ENCODE measurements around the gene TIAM2.
"Not testable (repeated sequence)": the region's sequence is repeated elsewhere in the genome, so short reads cannot be mapped to it uniquely, and the experiment has no call there.

TIAM2 gene

DNA sequence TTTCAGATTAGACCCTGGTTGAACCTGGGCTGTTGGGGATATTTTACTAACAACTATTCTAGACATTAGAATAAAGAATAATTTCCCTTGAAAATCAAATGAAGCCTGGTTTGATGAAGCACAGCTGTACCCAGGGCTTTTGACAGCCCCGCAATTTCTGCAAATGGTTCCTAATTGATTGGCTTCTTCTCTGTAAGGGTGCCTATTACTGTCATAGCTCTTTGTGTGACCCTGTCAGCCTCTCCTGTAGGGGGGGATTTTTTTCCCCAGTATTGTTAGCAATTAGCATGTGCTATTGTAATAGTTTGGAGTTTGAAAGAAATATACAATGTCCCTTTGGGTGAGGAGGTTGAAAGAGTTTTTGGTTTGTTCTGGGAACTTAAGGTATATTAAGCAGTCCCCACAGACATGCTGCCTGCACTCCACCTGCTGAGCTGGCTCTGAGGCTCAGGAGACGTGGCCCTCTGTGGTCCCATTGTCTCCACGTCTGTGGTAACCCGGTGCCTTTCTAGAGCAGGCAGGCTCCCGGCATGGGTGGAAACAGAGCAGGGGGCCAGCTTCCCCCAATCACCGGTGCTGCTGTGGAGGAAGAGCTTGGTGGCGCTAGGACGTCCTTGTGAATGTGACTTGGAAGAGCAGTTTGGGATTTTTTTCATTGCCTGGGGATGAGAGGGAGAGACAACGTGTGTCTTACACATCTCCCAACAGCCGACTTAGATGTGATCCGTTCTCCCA is 221.4 kb downstream of the TIAM2 start:
- Histone ChIP-seq H2AFZ (ENCODE audit: low read depth) (no peak overlapping the region), H4K20me1 (ENCODE audit: insufficient read depth) (no peaks in the 10 kb centered on the region), H3K4me2 (no peak overlapping the region), H3K27me3 (ENCODE audit: insufficient read depth, low read depth) (no peaks in the 10 kb centered on the region), H3K9ac (no peak overlapping the region), H3K27ac (no peak overlapping the region), H3K4me1 (ENCODE audit: low read depth, poor library complexity, severe bottlenecking) (no peaks in the 10 kb centered on the region), H3K79me2 (ENCODE audit: insufficient read depth, low read depth) (no peaks in the 10 kb centered on the region), H3K36me3 (ENCODE audit: insufficient read depth) (no peaks in the 10 kb centered on the region), H3K4me3 (IDR thresholded peaks at IDR 0.05; ENCODE audit: insufficient read depth, low read depth, low read length) (no peak overlapping the region)
- TF ChIP-seq, protein P1, sequence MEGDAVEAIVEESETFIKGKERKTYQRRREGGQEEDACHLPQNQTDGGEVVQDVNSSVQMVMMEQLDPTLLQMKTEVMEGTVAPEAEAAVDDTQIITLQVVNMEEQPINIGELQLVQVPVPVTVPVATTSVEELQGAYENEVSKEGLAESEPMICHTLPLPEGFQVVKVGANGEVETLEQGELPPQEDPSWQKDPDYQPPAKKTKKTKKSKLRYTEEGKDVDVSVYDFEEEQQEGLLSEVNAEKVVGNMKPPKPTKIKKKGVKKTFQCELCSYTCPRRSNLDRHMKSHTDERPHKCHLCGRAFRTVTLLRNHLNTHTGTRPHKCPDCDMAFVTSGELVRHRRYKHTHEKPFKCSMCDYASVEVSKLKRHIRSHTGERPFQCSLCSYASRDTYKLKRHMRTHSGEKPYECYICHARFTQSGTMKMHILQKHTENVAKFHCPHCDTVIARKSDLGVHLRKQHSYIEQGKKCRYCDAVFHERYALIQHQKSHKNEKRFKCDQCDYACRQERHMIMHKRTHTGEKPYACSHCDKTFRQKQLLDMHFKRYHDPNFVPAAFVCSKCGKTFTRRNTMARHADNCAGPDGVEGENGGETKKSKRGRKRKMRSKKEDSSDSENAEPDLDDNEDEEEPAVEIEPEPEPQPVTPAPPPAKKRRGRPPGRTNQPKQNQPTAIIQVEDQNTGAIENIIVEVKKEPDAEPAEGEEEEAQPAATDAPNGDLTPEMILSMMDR (conservative IDR thresholded peaks at IDR 0.05; ENCODE audit: low read depth, low read length) = no peak

DNA sequence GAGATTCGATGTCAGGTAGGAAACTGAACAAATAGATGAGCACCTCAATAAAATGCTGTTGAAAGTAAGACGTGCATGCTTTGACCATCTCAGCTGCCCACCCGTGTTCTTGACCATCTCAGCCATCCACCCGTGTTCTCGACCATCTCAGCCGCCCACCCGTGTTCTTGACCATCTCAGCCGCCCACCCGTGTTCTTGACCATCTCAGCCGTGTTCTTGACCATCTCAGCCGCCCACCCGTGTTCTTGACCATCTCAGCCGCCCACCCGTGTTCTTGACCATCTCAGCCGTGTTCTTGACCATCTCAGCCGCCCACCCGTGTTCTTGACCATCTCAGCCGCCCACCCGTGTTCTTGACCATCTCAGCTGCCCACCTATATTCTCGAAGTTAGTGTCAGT is 223.6 kb downstream of the TIAM2 start:
- H3K27ac ChIP-seq; H4K20me1 ChIP-seq (ENCODE audit: insufficient read depth); H3K27me3 ChIP-seq (ENCODE audit: insufficient read depth, low read depth); H3K36me3 ChIP-seq (ENCODE audit: insufficient read depth); H3K79me2 ChIP-seq (ENCODE audit: insufficient read depth, low read depth); H3K4me1 ChIP-seq (ENCODE audit: low read depth, poor library complexity, severe bottlenecking); H3K4me3 ChIP-seq (IDR thresholded peaks at IDR 0.05; ENCODE audit: insufficient read depth, low read depth, low read length); H3K9ac ChIP-seq; H3K4me2 ChIP-seq; H2AFZ ChIP-seq (ENCODE audit: low read depth): not testable (repeated sequence)

DNA sequence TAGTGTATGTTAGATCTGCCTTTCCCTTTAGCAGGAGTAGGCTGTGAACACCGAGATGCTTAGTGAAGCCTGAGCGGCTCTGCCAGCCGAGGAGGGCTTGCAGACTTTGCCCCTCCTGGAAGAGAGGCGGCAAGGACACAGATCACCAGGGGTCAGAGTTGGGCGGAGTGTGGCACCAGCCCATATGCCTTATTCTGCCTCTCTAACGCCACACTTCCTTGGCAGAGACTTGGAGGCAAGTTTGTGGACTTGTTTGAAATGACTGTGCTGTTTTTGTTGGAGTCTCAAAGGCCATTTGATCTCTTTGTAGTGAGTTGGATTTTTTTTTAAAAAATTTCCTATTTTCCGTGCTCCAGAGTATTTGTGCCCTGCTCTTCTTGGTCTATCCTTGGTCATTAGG is 224.2 kb downstream of the TIAM2 start:
- H3K4me2 ChIP-seq = no peak overlapping the region
- H3K9ac ChIP-seq = no peak overlapping the region
- H3K79me2 ChIP-seq (ENCODE audit: insufficient read depth, low read depth) = no peaks in the 10 kb centered on the region
- no peak overlapping the region for H3K4me3 ChIP-seq (IDR thresholded peaks at IDR 0.05; ENCODE audit: insufficient read depth, low read depth, low read length)
- H3K4me1 ChIP-seq (ENCODE audit: low read depth, poor library complexity, severe bottlenecking) = no peaks in the 10 kb centered on the region
- no peaks in the 10 kb centered on the region for H4K20me1 ChIP-seq (ENCODE audit: insufficient read depth)
- H2AFZ ChIP-seq (ENCODE audit: low read depth) = no peak overlapping the region
- H3K27me3 ChIP-seq (ENCODE audit: insufficient read depth, low read depth) = no peaks in the 10 kb centered on the region
- no peak overlapping the region for H3K27ac ChIP-seq
- no peaks in the 10 kb centered on the region for H3K36me3 ChIP-seq (ENCODE audit: insufficient read depth)
- TF ChIP-seq, protein P1 (conservative IDR thresholded peaks at IDR 0.05; ENCODE audit: low read depth, low read length) = no peak

DNA sequence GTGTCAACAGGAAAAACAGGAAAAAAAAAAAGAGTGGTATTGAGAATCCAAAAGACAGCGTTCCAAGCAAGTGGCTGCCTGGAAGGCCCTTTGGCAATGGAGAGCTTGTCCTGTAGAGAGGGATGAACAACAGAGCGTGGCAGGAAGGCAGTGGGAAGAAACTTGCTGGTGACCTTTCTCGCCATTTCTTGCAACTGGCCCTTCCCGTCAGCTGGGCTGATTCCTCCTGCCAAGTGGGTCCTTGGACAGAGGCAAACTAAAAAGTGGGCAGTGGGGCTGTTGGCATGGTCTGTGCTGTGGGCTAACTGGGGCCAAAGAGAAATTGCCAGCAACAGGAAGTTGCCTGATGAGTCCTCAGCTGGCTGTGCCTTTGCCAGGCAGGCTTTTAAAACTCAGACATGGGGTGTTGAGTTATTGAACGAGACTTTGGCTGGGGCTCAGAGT is 224.8 kb downstream of the TIAM2 start:
- Histone ChIP-seq H3K4me2 (no peak overlapping the region), H4K20me1 (ENCODE audit: insufficient read depth) (no peaks in the 10 kb centered on the region), H2AFZ (ENCODE audit: low read depth) (no peak overlapping the region), H3K4me3 (IDR thresholded peaks at IDR 0.05; ENCODE audit: insufficient read depth, low read depth, low read length) (no peak overlapping the region), H3K36me3 (ENCODE audit: insufficient read depth) (no peaks in the 10 kb centered on the region), H3K27me3 (ENCODE audit: insufficient read depth, low read depth) (no peaks in the 10 kb centered on the region), H3K27ac (no peak overlapping the region), H3K9ac (no peak overlapping the region), H3K79me2 (ENCODE audit: insufficient read depth, low read depth) (no peaks in the 10 kb centered on the region), H3K4me1 (ENCODE audit: low read depth, poor library complexity, severe bottlenecking) (no peaks in the 10 kb centered on the region)
- TF ChIP-seq, protein P1 (conservative IDR thresholded peaks at IDR 0.05; ENCODE audit: low read depth, low read length) = no peak

DNA sequence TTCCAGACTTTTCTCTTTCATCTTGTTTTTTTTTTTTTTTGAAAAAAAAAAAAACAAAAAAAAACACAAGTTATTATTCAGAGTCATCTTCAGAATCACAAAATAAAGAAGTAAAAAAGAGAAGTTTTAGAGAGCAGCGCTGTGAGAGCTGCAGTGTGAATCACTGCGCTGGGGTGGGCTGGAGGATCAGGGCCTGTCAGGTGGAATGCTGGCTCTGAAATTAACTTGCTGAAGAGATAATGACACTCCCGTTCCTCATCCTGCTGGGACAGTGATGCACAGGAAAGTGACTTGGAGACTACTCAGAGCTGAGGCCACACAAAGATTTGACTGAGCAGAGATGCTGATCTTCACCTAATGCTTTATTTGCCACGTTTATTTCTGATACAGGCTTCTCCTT is 226.0 kb downstream of the TIAM2 start:
- no peak overlapping the region for H3K27ac ChIP-seq
- no peaks in the 10 kb centered on the region for H3K36me3 ChIP-seq (ENCODE audit: insufficient read depth)
- TF ChIP-seq, protein P1 (conservative IDR thresholded peaks at IDR 0.05; ENCODE audit: low read depth, low read length) = no peak
- no peak overlapping the region for H2AFZ ChIP-seq (ENCODE audit: low read depth)
- no peaks in the 10 kb centered on the region for H4K20me1 ChIP-seq (ENCODE audit: insufficient read depth)
- no peak overlapping the region for H3K4me2 ChIP-seq
- H3K27me3 ChIP-seq (ENCODE audit: insufficient read depth, low read depth) = no peaks in the 10 kb centered on the region
- no peaks in the 10 kb centered on the region for H3K79me2 ChIP-seq (ENCODE audit: insufficient read depth, low read depth)
- H3K9ac ChIP-seq = no peak overlapping the region
- no peak overlapping the region for H3K4me3 ChIP-seq (IDR thresholded peaks at IDR 0.05; ENCODE audit: insufficient read depth, low read depth, low read length)
- H3K4me1 ChIP-seq (ENCODE audit: low read depth, poor library complexity, severe bottlenecking) = no peaks in the 10 kb centered on the region
